ENCODE data around the gene BMAL1.
A peak's percentile ranks its signal among the peaks of the same experiment; 100 is the strongest.

Gene BMAL1

DNA sequence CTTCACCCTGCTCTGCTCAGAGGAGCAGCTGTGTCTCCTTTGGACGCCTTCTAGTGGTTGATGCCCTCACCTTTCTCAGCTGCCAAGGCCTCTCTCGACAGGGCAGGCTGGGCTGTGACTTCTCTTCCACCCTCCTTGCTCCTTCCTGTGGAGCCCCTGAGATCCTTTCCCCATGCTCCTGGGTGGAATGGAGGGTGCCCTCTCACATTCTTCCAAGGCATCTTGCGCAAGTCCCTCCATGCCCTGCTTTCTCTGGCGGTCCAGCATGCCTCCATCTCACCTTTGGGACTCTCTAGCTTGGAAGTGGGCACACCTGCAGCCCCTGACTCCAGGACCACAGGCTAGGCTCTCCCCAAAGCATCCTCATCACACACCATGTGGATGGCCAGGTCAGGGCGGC lies 68.9 kb downstream of the BMAL1 start:
- DNase-seq = no peak

DNA sequence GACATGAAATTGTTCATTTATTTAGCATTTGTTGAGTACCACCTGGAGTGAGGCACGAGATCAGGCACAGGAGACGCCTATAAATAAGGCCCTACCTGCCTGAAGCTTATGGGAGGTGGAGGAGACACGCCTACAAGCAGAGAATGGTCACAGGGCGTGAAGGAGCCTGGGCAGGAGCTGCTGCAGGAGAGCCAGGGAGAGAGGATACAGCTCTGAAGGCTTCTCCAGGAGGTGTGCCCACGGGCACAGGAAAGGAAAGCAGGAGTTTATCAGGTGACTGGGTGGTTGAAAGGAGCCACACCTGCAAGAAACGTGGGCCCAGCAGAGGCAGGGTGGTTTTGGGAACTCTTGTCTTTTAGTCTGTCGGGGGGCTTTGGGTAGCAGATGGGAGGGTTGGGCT lies 70.3 kb downstream of the BMAL1 start:
- DNase-seq = no peak

DNA sequence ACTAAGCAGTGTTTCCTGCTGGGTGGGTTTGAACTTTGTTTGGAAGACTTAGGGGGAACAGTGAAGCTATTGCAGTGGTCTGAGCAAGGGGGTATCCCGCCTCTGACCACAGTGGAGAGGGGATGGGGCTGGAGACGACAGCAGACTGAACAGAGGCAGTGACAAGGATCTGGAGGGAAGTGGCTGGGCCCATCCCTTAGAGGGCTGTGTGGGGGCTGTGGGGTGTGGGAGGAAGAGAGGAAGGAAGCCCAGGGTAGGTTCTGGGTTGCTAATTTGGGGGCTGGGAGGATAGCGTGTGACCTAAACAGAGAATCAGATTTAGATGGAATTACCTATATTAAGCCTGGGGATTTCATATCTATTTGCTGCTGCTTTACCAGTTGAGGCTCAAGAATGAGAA lies 70.7 kb downstream of the BMAL1 start:
- DNase-seq = no peak

DNA sequence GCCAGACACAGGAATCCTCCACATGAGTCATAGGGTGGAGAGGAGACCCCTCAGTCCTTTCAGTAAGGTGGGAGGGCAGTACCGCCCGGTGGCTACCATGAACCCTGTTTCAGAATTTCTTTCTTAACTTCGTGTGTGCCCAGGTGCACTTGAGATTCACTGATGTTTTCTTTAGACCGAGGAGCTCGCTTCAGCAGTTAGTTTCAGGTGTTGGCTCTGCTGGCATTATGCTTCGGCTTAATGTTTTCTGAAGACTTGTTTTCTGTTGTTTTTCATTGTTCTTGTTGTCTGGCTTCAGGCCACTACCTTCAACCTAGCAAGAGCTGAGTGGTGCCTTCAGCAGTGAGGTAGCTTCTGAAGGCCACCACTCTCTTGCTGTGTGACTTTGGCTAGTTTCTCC lies 71.5 kb downstream of the BMAL1 start:
- DNase-seq = no peak

DNA sequence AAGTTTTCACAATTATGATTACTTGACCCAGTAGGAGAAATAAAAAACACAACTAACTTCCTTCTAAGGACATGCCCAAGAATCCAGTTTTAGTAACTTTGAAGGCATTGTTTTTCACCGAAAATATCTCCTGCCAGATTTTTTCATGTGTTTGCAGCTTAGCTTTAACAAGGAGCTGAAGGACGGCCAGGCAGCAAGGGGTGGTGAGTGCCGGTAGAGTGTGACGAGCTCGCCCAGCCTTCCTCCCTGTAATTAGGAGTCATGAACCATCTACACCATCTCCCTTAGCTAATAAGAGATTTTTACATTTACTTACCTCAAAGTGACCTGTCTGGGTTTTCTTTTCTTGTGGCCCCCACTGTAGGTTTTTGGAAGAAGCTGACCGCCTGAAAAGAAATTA lies 72.0 kb downstream of the BMAL1 start:
- DNase-seq = no peak

DNA sequence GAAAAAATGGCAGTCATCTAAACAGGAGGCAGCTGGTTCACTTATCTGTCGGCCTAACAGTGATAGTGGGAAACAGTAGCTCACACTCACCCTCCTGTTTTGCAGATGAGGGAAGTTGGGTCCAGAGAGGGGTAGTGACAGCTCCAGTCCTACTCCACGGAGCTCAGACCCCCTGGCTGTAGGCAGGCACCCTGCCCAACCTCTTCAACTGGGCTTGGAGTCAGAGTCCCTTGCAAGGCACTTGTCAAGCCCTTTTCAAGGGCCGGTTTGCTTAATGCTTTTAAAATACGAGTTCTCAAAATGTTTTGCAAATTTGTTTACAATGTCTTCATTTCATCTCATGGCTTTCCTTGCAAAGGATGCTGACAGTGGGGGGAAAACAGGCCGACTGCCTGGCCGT lies 75.1 kb downstream of the BMAL1 start:
- DNase-seq = no peak

DNA sequence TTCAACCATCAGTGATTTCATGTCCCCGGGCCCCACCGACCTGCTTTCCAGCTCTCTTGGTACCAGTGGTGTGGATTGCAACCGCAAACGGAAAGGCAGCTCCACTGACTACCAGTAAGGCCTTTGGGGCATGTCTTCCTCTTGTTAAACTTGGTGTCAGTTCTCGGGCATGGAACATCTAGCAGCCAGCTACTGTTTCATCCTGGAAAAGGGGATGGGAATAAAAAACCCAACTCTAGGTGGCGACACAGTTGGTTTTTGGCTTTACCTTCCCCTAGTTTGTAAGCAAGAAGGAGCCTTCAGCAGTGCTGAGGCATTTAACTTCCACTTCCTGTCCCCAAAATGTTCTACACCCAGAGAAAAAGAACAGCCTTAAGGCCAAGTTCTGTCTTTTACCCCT lies 76.7 kb downstream of the BMAL1 start:
- peak in 1 of 2 experiments; percentile 24 for DNase-seq

DNA sequence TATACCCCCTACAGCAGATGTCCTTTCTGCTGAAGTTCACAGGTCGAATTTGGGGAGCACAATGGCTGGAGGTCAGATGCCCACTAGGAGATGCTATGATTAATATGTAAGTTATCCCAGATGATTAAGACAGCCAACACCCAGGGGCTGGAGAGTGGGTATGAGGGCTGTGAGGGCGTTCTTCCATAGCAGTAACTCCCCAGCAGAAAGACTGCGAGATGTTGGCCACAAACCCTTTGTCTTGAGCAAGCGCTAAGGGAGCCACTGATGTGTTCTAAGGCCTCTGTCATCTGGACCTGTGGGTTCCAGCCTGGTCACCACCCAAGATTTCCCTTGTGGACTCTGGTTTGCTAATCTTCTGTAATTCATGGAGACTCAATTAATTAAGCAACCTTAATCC lies 77.6 kb downstream of the BMAL1 start:
- DNase-seq = no peak

DNA sequence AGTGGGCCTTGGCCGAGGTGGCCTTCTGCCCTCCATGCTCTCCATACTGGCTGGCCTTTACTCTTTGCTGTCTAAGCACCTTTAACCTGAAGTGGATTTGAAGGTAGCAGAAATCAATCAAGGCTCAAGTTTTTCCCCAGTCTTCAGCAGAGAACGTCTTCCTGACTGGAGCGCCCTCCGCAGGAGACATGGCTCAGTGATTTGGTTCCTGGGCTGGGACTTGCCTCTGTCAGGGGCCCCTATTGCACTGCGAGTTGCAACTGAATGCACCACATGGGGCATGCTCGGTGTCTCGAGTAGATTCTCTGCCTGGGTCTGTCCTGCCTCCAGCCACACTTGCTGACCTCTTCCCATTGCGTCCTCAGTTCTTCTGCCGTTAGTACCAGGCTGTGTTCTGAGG lies 79.6 kb downstream of the BMAL1 start:
- DNase-seq = no peak

DNA sequence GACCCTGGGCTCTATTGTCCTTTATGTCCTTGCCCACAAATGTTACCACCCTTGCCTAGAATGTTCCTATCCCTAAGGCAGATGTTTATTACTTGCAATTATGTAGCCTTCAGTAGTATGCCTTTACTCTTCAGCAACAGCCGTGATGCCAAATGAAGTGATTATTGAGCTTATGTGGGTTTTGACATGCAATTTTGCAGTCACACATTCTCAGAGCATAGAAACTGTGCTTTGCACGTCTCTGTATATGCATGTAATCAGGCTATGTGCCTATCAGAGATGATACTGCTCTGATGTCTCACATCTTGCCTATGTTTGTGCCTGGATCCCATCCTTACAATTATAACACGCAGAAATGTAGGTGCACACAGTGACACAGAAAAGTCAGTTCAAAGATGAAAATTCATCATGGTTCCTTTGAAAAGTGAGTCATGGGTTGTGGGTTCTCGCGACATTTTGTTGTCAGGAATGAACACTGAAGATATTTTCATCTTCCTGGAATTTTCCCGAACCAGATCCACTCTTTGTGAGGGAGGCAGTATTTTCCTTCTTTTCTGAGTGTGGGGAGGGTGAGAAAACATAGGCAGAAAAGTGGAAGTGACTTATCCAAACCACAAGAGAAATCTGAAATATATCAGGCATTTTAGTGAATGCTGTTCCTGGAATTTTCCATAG lies 81.1 kb downstream of the BMAL1 start:
- no peak for DNase-seq

DNA sequence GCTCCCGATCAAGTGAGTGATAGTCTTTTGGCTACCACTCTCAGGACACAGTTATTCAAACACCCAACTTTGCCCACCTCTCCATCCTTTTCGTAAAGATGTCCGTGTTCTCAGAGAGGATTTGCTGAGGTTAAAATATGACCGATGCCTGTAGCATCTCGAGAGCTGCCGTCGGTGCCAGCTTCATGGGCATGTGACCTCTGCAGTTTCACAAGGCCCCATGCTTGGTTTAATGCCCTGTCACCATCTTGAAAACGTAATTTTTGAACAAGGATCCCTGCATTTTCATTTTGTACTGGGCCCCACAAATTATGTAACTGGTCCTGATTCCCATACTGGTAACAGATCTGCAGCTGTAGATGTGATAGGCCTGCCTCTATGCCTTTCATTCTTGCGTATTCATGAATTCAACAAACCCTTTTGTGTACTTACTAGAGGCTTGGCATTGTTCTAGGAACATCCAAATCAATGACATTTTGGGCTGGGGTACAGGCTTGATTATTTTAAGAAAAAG lies 85.1 kb downstream of the BMAL1 start:
- no peak for DNase-seq

DNA sequence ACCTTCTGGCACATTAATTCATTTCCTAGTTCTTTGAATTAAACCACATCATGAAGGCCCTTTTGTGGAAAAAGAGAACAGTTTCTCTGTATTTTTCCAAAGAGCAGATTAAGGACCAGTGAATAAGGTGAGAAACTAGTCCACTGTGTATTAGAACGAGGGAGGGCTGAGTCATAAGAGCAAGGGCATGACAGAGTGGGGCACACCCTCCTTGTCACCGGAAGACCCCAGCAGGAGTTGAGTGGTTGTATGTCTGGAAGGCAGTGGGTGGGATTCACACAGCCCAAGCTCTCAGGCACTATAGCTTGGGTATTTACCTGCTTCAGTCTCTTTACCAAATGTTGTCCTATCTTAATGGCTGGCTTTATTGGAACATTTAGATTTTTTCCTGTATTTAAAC lies 86.8 kb downstream of the BMAL1 start:
- DNase-seq = no peak

DNA sequence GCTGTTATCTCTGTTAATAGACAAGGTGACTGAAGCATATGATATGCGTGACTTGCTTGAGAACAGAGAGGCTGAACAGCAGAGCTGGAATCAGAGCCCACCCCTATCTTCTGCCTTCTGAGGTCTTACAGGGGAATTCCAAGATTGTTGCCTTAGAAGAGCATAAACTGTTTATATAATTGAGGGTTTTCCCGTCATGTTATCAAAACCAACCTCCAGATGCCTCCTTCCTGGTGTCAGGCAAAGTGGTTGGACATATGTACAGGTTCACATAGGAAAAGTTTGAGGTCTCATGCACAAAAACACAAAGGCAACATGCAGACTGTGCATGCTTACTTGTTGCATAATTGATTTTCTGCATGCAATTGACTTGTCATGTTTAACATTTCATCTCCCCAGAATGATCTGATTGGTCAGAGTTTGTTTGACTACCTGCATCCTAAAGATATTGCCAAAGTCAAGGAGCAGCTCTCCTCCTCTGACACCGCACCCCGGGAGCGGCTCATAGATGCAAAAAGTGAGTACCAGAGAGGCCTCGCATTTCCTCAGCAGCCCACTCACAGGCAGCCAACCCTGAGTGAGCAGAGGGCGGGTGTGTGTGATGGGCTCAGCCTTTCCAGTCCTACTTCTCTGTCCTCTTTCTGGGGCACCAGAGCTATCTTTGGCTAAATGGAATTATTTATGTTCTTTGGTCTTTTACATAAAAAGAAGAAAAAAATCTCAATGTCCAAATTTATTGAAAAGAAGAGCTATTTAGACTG lies 88.9 kb downstream of the BMAL1 start:
- no peak for DNase-seq

DNA sequence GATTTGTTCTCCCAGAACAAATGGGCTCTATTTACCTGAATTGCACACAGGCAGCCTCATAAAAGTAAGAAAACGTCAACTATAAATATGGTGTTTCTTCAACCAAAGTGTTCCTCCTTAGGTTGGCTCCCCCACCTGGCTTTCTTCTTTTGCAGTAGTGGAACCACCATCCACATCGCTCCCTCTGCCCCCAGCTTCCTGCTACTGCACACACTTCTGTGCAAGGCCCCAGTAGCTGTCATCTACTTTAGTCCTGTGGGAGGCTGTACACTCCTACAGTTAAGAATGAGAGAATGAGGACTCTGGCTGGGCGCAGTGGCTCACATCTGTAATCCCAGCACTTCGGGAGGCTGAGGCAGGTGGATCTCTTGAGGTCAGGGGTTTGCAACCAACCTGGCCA lies 89.5 kb downstream of the BMAL1 start:
- no peak for DNase-seq

DNA sequence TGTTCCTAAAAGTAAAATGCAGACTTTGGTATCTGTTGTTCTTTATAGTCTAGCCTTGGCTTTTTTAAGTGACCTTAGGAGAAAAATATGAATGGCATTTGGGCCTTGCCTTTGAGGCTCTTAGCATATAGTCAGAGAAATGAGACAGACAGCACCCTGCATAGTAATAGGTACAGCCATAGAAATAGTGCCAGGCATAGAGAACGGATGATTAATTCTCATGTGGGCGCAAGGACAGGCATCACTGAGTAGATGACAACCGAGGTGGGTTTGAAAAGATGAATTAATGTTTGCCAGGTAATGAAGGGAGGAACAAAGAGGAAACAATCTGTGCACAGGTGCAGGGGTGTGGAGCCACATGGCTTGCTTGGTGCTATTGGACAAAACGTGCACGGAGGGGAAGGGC lies 90.5 kb downstream of the BMAL1 start:
- peak in 1 of 2 experiments; percentile 13 for DNase-seq

DNA sequence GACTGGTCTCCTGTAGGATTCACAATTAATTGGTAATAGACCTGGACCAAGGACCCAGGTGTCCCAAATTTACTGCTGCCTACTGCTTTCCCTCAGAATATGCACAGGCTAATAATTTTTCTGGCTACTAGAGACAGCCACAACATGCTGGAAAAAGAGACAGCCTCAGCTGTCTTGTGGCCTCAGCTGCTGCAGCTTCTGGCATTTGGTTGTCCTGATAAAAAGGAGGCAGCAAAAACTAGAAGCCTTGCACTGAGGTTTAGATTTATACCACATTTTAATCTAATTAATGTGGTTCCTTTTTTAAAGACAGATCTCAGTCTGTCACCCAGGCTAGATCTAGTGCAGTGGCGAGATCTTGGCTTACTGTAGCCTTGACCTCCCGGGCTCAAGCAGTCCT lies 95.6 kb downstream of the BMAL1 start:
- DNase-seq = no peak

DNA sequence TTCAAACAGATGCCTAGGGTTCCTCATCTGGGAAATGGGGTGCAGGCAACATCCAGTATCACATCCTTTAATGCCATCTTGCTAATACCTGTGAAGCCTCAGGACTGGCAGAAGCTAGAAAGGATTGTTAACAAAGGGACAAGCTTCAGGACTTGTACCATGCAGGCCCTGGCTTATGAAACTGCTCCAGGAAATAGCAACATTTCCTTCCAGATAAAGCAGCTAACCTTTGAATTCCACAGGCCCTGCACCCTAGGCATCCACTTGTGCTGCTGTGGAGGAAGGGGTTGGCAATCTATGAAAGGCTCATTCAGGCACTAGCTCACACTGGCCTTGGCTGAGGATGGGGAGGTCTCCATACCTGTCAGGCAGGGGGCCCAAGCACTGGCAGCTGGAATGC lies 98.2 kb downstream of the BMAL1 start:
- no peak for DNase-seq

DNA sequence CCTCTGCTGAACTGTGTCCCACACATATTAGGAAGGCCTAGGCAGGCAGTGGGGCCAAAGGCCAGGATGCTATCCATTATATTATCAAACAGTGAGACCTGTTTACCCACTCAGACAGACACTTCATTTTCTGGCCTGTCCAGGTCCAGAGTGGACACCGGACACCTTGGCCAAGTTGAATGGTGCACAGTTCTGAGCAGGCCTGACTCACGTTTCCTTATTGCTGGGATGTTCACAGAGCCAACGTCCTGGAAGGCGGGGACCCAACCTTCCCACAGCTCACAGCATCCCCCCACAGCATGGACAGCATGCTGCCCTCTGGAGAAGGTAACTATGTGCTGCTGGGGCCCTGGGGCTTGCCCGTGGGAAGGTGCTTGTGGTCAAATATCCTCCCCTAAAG lies 98.8 kb downstream of the BMAL1 start:
- no peak for DNase-seq

DNA sequence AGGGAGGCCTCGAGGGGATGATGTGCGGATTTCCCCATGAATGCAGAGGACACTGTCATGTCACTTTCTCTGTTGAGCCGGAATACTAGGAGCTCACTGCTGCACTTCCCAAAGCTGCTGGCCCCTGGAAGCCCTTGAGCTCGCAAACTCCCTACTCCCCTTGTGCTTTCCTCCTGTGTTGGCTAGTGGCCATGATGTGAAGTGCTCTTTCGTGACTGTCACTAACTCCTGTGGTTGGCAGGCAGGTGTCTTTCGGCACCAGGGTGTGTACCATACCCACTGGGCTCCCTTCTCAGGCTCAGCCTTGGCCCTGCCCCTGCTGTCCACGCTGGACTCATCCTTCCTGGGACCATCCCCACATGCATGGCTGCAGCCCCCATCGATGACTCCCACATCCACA lies 99.2 kb downstream of the BMAL1 start:
- no peak for DNase-seq

DNA sequence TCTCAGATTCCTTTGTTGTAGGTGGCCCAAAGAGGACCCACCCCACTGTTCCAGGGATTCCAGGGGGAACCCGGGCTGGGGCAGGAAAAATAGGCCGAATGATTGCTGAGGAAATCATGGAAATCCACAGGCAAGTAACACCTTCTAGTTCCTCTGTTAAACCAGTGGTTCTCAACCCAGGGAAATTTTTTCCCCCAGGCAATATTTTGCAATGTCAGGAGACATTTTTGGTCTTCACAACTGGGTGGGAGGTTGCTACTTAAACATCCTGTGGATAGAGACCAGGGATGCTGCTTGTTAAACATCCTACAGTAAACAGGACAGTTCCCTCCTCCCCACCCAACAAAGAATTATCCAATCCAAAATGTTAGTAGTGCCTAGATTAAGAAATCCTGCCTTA lies 100.7 kb downstream of the BMAL1 start:
- no peak for DNase-seq

DNA sequence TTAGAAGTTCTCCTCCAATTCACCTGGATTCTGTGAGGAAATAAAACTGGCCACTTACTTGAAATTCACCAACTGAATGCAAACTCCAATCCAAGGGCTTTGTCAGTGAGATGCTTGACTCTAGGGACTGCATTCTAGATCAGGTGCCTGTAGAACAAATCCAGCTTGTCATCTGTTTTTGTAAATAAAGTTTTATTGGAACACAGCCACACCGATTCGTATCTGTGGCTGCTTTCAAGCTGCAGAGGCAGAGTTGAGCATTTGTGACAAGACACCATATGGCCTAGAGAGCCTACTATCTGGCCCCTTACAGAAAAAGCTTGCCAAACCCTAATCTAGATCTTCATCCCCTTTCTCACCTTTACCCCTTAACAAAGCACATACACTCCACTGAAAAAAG lies 103.1 kb downstream of the BMAL1 start:
- no peak for DNase-seq

DNA sequence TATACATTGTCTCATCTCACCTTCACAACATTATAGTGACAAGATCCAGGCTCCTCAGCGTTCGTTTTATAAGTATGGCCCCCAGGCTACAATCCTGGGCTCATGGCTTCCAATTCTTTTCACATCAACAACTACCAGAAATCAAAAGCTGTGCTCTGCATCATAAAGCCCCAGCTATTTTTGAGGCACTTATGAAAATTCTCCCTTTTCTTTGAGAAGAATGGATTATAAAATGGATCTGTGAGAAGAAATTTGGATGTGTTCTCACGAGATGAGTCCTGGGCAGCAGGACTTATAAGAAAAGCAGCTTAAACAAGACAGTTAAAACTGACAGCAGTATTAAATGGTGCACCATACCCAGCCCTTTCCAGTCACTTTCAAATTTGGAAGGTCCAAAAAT lies 105.2 kb downstream of the BMAL1 start:
- no peak for DNase-seq

DNA sequence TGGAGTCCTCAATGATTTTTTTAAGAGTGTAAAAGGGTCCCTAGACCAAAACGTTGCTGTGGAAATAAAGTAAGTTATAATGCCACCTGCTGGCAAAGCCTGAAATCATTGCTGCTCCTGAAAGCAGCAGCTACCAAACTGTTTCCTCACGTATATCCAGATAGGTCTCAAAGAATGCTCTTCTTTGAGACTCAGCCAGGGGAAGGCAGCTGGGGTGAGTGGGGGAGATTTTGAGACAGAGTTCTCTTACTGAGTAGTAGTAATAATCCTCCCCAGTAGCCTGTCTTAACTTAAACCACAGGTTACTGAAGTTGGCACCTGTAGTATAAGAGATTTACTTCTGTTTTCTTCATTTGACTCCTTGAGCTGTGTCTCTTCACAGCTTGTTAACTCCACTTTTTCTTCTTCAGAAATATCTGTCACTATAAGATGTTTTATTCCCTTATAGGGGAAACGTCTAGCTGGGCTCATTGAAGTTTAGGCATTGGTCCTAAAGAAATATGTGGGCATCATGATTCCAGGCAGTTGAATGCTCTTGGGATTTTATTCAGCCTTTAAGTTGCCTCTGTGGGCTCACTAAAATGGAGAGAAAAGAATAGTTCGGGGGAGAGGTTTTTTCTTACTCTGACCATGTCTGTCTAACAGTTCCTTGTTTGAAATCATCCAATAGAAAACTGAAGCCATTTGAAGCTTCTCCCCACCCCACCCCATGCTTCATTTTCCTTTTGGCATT lies 107.5 kb downstream of the BMAL1 start:
- peak in 1 of 2 experiments; percentile 56 for DNase-seq

DNA sequence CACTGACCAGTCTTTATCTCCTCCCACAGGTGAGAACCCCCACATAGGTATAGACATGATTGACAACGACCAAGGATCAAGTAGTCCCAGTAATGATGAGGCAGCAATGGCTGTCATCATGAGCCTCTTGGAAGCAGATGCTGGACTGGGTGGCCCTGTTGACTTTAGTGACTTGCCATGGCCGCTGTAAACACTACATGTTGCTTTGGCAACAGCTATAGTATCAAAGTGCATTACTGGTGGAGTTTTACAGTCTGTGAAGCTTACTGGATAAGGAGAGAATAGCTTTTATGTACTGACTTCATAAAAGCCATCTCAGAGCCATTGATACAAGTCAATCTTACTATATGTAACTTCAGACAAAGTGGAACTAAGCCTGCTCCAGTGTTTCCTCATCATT lies 109.0 kb downstream of the BMAL1 start:
- no peak for DNase-seq
